ENCODE results near the gene BIRC2.

Gene BIRC2

GRCh38 chr11:102406099-102406498 is 59.1 kb downstream of the BIRC2 start:
- H3K4me3 ChIP-seq (IDR thresholded peaks at IDR 0.05; ENCODE audit: insufficient read depth, low read depth, low read length), result no peak overlapping the region
- H3K9ac ChIP-seq, result no peak overlapping the region
- peaks cover 34% of the 10 kb centered on the region for H3K4me1 ChIP-seq (ENCODE audit: low read depth, poor library complexity, severe bottlenecking)
- H3K4me2 ChIP-seq, result no peak overlapping the region
- H3K79me2 ChIP-seq (ENCODE audit: insufficient read depth, low read depth), result peaks cover 13% of the 10 kb centered on the region; the same call in 1 of the 2 replicates
- H3K27me3 ChIP-seq (ENCODE audit: insufficient read depth, low read depth), result no peaks in the 10 kb centered on the region
- H2AFZ ChIP-seq (ENCODE audit: low read depth), result no peak overlapping the region
- TF ChIP-seq CTCF (conservative IDR thresholded peaks at IDR 0.05; ENCODE audit: low read depth, low read length), result no peak
- H4K20me1 ChIP-seq (ENCODE audit: insufficient read depth), result no peaks in the 10 kb centered on the region
- H3K36me3 ChIP-seq (ENCODE audit: insufficient read depth), result no peaks in the 10 kb centered on the region
- no peak overlapping the region for H3K27ac ChIP-seq

- H3K4me3 ChIP-seq (IDR thresholded peaks at IDR 0.05; ENCODE audit: insufficient read depth, low read depth, low read length), result no peak overlapping the region
- TF ChIP-seq CTCF (conservative IDR thresholded peaks at IDR 0.05; ENCODE audit: low read depth, low read length), result no peak
- no peak overlapping the region for H2AFZ ChIP-seq (ENCODE audit: low read depth)
- peaks cover 25% of the 10 kb centered on the region; the same call in 1 of the 2 replicates for H3K79me2 ChIP-seq (ENCODE audit: insufficient read depth, low read depth)
- no peak overlapping the region for H3K9ac ChIP-seq
- H3K27ac ChIP-seq, result no peak overlapping the region
- H3K27me3 ChIP-seq (ENCODE audit: insufficient read depth, low read depth), result no peaks in the 10 kb centered on the region
- H3K4me1 ChIP-seq (ENCODE audit: low read depth, poor library complexity, severe bottlenecking), result peaks cover 16% of the 10 kb centered on the region
- no peaks in the 10 kb centered on the region for H3K36me3 ChIP-seq (ENCODE audit: insufficient read depth)
- no peaks in the 10 kb centered on the region for H4K20me1 ChIP-seq (ENCODE audit: insufficient read depth)
- no peak overlapping the region for H3K4me2 ChIP-seq
Measured at GRCh38 chr11:102407901-102408300, 60.9 kb downstream of the BIRC2 start.

GRCh38 chr11:102408339-102408738 is 61.3 kb downstream of the BIRC2 start:
- no peaks in the 10 kb centered on the region for H3K36me3 ChIP-seq (ENCODE audit: insufficient read depth)
- no peak overlapping the region for H3K4me2 ChIP-seq
- H3K4me1 ChIP-seq (ENCODE audit: low read depth, poor library complexity, severe bottlenecking), result peaks cover 12% of the 10 kb centered on the region
- H4K20me1 ChIP-seq (ENCODE audit: insufficient read depth), result no peaks in the 10 kb centered on the region
- no peak for TF ChIP-seq CTCF (conservative IDR thresholded peaks at IDR 0.05; ENCODE audit: low read depth, low read length)
- H3K27ac ChIP-seq, result no peak overlapping the region
- H3K9ac ChIP-seq, result no peak overlapping the region
- no peaks in the 10 kb centered on the region for H3K27me3 ChIP-seq (ENCODE audit: insufficient read depth, low read depth)
- no peak overlapping the region for H2AFZ ChIP-seq (ENCODE audit: low read depth)
- H3K4me3 ChIP-seq (IDR thresholded peaks at IDR 0.05; ENCODE audit: insufficient read depth, low read depth, low read length), result no peak overlapping the region
- H3K79me2 ChIP-seq (ENCODE audit: insufficient read depth, low read depth), result peaks cover 29% of the 10 kb centered on the region; the same call in 1 of the 2 replicates

DNA sequence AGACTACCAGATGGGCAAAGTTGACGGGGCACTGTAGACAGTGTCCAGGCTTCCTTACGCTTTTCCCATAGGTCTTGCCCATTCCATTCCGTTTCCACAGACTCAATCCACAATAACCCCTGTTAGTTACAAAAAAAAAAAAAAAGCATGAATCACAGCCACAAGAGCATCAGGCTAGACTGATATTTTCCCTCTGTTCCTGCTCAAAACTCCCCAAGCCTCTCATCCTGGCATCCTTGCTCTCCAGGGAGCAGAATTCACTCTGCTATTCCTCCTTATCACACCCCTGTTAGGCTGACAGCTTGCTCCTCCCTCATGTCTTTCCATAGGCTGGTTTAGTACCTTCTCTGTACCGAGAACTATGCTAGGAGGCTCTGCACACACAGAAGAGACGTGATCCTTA is 63.4 kb downstream of the BIRC2 start:
- no peaks in the 10 kb centered on the region for H3K27me3 ChIP-seq (ENCODE audit: insufficient read depth, low read depth)
- no peaks in the 10 kb centered on the region for H3K36me3 ChIP-seq (ENCODE audit: insufficient read depth)
- no peak for TF ChIP-seq CTCF (conservative IDR thresholded peaks at IDR 0.05; ENCODE audit: low read depth, low read length)
- peaks cover 50% of the 10 kb centered on the region for H3K79me2 ChIP-seq (ENCODE audit: insufficient read depth, low read depth)
- H4K20me1 ChIP-seq (ENCODE audit: insufficient read depth), result no peaks in the 10 kb centered on the region
- no peak overlapping the region for H2AFZ ChIP-seq (ENCODE audit: low read depth)
- H3K27ac ChIP-seq, result no peak overlapping the region
- H3K4me3 ChIP-seq (IDR thresholded peaks at IDR 0.05; ENCODE audit: insufficient read depth, low read depth, low read length), result no peak overlapping the region
- peaks cover 17% of the 10 kb centered on the region for H3K4me1 ChIP-seq (ENCODE audit: low read depth, poor library complexity, severe bottlenecking)
- H3K9ac ChIP-seq, result no peak overlapping the region
- H3K4me2 ChIP-seq, result no peak overlapping the region

All from KMS-11 (cell line).